GM21515 (cell line): ENCODE results near the gene ATP11A.

Experiments
- ATAC-seq: cut with Tn5 transposase; IDR thresholded peaks from one replicate; pipeline ENCODE4 v1.9.1; 2021; ENCODE audit not compliant: unreplicated experiment

ATP11A gene

GRCh38 chr13:112888238-112889111 is 198.6 kb downstream of the ATP11A start:
- no peak for ATAC-seq

GRCh38 chr13:112889351-112890290 is 199.8 kb downstream of the ATP11A start:
- no peak for ATAC-seq

GRCh38 chr13:112890316-112891145 is 200.7 kb downstream of the ATP11A start:
- ATAC-seq: no peak

- no peak for ATAC-seq
These were observed 201.9 kb downstream of the ATP11A start for GRCh38 chr13:112891477-112892401.

- no peak for ATAC-seq
These were observed 202.8 kb downstream of the ATP11A start for GRCh38 chr13:112892426-112893206.

GRCh38 chr13:112893207-112893569 is 203.3 kb downstream of the ATP11A start:
- ATAC-seq: no peak

- ATAC-seq: no peak
These were observed 204.0 kb downstream of the ATP11A start for GRCh38 chr13:112893570-112894422.

GRCh38 chr13:112894423-112894672 is 204.5 kb downstream of the ATP11A start:
- no peak for ATAC-seq

- no peak for ATAC-seq
These were observed 205.0 kb downstream of the ATP11A start for GRCh38 chr13:112894673-112895481.

GRCh38 chr13:112895521-112896465 is 206.0 kb downstream of the ATP11A start:
- ATAC-seq: no peak

GRCh38 chr13:112896736-112897602 is 207.1 kb downstream of the ATP11A start:
- ATAC-seq: no peak

GRCh38 chr13:112897603-112897955 is 207.7 kb downstream of the ATP11A start:
- no peak for ATAC-seq

GRCh38 chr13:112897956-112898620 is 208.2 kb downstream of the ATP11A start:
- no peak for ATAC-seq

- no peak for ATAC-seq
These were observed 208.9 kb downstream of the ATP11A start for GRCh38 chr13:112898621-112899280.
